Type B pancreatic cell (in vitro differentiated cells): Measurements from ENCODE around the gene FANCM. TPM values are rescaled to one million over a fixed set of nuclear protein-coding genes. Genes with fewer than 3 reads are reported as not detected.

Experiments used
- DNase-seq: peaks from one replicate; pipeline ENCODE4 v3.0.0; 2021; ENCODE audit warnings: mixed read lengths; ENCODE audit not compliant: unreplicated experiment; ENCODE audit errors: extremely low spot score
- H3K27ac Mint-ChIP-seq: 2 replicates; pipeline ENCODE4 v1.8.0; 2021; ENCODE audit warnings: mild to moderate bottlenecking, mixed read lengths
- H3K27me3 Mint-ChIP-seq: 2 replicates; pipeline ENCODE4 v1.8.0; 2021; ENCODE audit warnings: mixed read lengths
- H3K36me3 Mint-ChIP-seq: 2 replicates; pipeline ENCODE4 v1.8.0; 2021; ENCODE audit warnings: mixed read lengths
- H3K4me1 Mint-ChIP-seq: one replicate; pipeline ENCODE4 v1.8.0; 2021; ENCODE audit warnings: mixed read lengths; ENCODE audit not compliant: unreplicated experiment
- H3K4me3 Mint-ChIP-seq: 2 replicates; pipeline ENCODE4 v1.8.0; 2021; ENCODE audit warnings: mild to moderate bottlenecking, mixed read lengths
- H3K9me3 Mint-ChIP-seq: 2 replicates; pipeline ENCODE4 v1.8.0; 2021; ENCODE audit warnings: mixed read lengths
- CTCF ChIP-seq: fragments of 200-600 bp; sonication (generic); conservative IDR thresholded peaks from 2 replicates; pipeline ENCODE4 v1.5.0; 2021; ENCODE audit warnings: antibody characterized with exemption, mild to moderate bottlenecking
- total RNA-seq: library from RNA; stranded (reverse); gene quantifications from 2 replicates; pipeline ENCODE4 v1.2.1, GENCODE V29; 2021; ENCODE audit warnings: low replicate concordance

FANCM gene
- total RNA-seq, 1 donor from 2014 or later: 12.4 TPM

- no peaks in the 10 kb centered on the region for H3K4me1 Mint-ChIP-seq
- no peak for TF ChIP-seq CTCF
- H3K27ac Mint-ChIP-seq: no peak overlapping the region
- H3K27me3 Mint-ChIP-seq: no peaks in the 10 kb centered on the region
- H3K4me3 Mint-ChIP-seq: no peak overlapping the region
- no peaks in the 10 kb centered on the region for H3K9me3 Mint-ChIP-seq
- H3K36me3 Mint-ChIP-seq: no peaks in the 10 kb centered on the region
- DNase-seq: no peak
These were observed 62.8 kb downstream of the FANCM start for GRCh38 chr14:45198551-45198950.

GRCh38 chr14:45199230-45199629, 63.5 kb downstream of the FANCM start:
- H3K9me3 Mint-ChIP-seq: no peaks in the 10 kb centered on the region
- no peak overlapping the region for H3K27ac Mint-ChIP-seq
- H3K36me3 Mint-ChIP-seq: no peaks in the 10 kb centered on the region
- no peak overlapping the region for H3K4me3 Mint-ChIP-seq
- no peaks in the 10 kb centered on the region for H3K27me3 Mint-ChIP-seq
- no peak for DNase-seq
- no peak for TF ChIP-seq CTCF
- no peaks in the 10 kb centered on the region for H3K4me1 Mint-ChIP-seq

GRCh38 chr14:45201905-45202304, 66.2 kb downstream of the FANCM start:
- Mint-ChIP-seq H3K27ac (no peak overlapping the region), H3K9me3 (no peaks in the 10 kb centered on the region), H3K4me1 (no peaks in the 10 kb centered on the region), H3K27me3 (no peaks in the 10 kb centered on the region), H3K36me3 (peaks cover 3% of the 10 kb centered on the region), H3K4me3 (no peak overlapping the region)
- DNase-seq: no peak
- peak; percentile 24 for TF ChIP-seq CTCF

- no peak for DNase-seq
- H3K9me3 Mint-ChIP-seq: no peaks in the 10 kb centered on the region
- H3K27ac Mint-ChIP-seq: no peak overlapping the region
- H3K27me3 Mint-ChIP-seq: no peaks in the 10 kb centered on the region
- peaks cover 8% of the 10 kb centered on the region for H3K36me3 Mint-ChIP-seq
- no peak for TF ChIP-seq CTCF
- H3K4me1 Mint-ChIP-seq: no peaks in the 10 kb centered on the region
- no peak overlapping the region for H3K4me3 Mint-ChIP-seq
These were observed 68.5 kb downstream of the FANCM start for GRCh38 chr14:45204241-45204640.

- H3K4me1 Mint-ChIP-seq: peaks cover 9% of the 10 kb centered on the region
- no peaks in the 10 kb centered on the region for H3K9me3 Mint-ChIP-seq
- peaks cover 17% of the 10 kb centered on the region for H3K36me3 Mint-ChIP-seq
- DNase-seq: no peak
- no peak overlapping the region for H3K4me3 Mint-ChIP-seq
- no peaks in the 10 kb centered on the region for H3K27me3 Mint-ChIP-seq
- no peak overlapping the region for H3K27ac Mint-ChIP-seq
- no peak for TF ChIP-seq CTCF
These were observed 74.4 kb downstream of the FANCM start for GRCh38 chr14:45210159-45210558.

GRCh38 chr14:45211295-45211694, 75.6 kb downstream of the FANCM start:
- no peak for DNase-seq
- Mint-ChIP-seq H3K27me3 (no peaks in the 10 kb centered on the region), H3K27ac (no peak overlapping the region), H3K36me3 (peaks cover 17% of the 10 kb centered on the region), H3K4me1 (peaks cover 9% of the 10 kb centered on the region), H3K4me3 (no peak overlapping the region), H3K9me3 (no peaks in the 10 kb centered on the region)
- TF ChIP-seq CTCF: no peak
